Kidney glomerular epithelial cell (primary cell): ENCODE results near the gene C1orf232.

Source experiments
- DNase-seq: peaks from one replicate; lab custom pipeline; 2025; lab: John Stamatoyannopoulos, UW

C1orf232 gene

GRCh38 chr1:26124418-26125331 lies 44.1 kb downstream of the C1orf232 start:
- no peak for DNase-seq

- no peak for DNase-seq
Measured at GRCh38 chr1:26122988-26123973, 45.5 kb downstream of the C1orf232 start.

GRCh38 chr1:26121854-26122773 lies 46.6 kb downstream of the C1orf232 start:
- DNase-seq, result no peak

GRCh38 chr1:26119892-26120608 lies 48.7 kb downstream of the C1orf232 start:
- no peak for DNase-seq

- no peak for DNase-seq
Measured at GRCh38 chr1:26114165-26114927, 54.4 kb downstream of the C1orf232 start.
